ENCODE data around the gene CNTD1. TPM values are rescaled to one million over a fixed set of nuclear protein-coding genes. Genes with fewer than 3 reads are reported as not detected.

The CNTD1 gene
- total RNA-seq, 6 experiments from 2014 or later: 0.19 TPM; not detected in 5

DNA sequence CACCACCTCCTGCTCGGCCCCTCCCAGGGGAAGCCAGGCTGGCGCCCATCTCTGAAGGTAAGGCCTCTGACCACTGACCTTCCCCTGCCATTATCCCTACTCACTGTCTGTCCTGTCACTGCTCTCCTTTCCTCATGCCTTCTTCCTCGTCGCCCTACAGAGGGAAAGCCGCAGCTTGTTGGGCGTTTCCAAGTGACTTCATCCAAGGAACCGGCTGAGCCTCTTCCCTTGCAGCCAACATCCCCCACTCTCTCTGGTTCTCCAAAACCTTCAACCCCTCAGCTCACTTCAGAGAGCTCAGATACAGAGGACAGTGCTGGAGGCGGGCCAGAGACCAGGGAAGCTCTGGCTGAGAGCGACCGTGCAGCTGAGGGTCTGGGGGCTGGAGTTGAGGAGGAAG is 3.2 kb upstream of the CNTD1 start:
- Mint-ChIP-seq H3K27ac (no peak overlapping the region; the same call in 1 of the 2 replicates), H3K27me3 (ENCODE audit: insufficient read depth) (peaks cover 10% of the 10 kb centered on the region), H3K4me3 (no peak overlapping the region), H3K9me3 (peaks cover 4% of the 10 kb centered on the region), H3K4me1 (ENCODE audit: low read depth) (peaks cover 23% of the 10 kb centered on the region), H3K36me3 (ENCODE audit: low read depth) (peaks cover 23% of the 10 kb centered on the region)
- TF ChIP-seq CTCF (IDR thresholded peaks at IDR 0.05): no peak
- DNase-seq: no peak

DNA sequence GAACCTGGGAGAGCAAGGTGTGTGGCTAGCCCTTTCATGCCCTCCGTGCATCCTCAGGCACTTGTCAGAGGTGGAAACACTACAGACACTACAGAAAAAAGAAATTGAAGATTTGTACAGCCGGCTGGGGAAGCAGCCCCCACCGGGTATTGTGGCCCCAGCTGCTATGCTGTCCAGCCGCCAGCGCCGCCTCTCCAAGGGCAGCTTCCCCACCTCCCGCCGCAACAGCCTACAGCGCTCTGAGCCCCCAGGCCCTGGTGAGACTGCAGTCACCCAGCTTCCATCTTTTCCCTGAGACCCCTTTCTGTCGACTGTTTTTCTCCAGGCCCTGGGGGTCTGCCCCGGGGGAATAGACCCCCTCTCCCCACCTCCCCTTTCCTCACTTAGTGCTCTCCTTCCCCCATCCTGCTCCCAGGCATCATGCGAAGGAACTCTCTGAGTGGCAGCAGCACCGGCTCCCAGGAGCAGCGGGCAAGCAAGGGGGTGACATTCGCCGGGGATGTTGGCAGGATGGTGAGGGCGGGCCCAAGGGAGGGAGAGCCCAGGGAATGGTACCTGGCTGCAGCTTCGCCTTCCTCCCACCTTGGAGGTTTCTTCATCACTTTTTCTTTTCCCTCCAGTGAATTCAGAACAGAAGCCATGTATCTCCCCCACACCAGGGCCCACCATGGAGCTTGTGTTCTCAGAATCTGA is 2.4 kb upstream of the CNTD1 start:
- H3K4me1 Mint-ChIP-seq (ENCODE audit: low read depth): peaks cover 23% of the 10 kb centered on the region
- no peak for DNase-seq
- H3K27ac Mint-ChIP-seq: no peak overlapping the region
- peaks cover 16% of the 10 kb centered on the region for H3K36me3 Mint-ChIP-seq (ENCODE audit: low read depth)
- H3K4me3 Mint-ChIP-seq: peak overlapping the region; percentile 38
- TF ChIP-seq CTCF (IDR thresholded peaks at IDR 0.05): no peak
- H3K9me3 Mint-ChIP-seq: peaks cover 4% of the 10 kb centered on the region
- peaks cover 10% of the 10 kb centered on the region for H3K27me3 Mint-ChIP-seq (ENCODE audit: insufficient read depth)

DNA sequence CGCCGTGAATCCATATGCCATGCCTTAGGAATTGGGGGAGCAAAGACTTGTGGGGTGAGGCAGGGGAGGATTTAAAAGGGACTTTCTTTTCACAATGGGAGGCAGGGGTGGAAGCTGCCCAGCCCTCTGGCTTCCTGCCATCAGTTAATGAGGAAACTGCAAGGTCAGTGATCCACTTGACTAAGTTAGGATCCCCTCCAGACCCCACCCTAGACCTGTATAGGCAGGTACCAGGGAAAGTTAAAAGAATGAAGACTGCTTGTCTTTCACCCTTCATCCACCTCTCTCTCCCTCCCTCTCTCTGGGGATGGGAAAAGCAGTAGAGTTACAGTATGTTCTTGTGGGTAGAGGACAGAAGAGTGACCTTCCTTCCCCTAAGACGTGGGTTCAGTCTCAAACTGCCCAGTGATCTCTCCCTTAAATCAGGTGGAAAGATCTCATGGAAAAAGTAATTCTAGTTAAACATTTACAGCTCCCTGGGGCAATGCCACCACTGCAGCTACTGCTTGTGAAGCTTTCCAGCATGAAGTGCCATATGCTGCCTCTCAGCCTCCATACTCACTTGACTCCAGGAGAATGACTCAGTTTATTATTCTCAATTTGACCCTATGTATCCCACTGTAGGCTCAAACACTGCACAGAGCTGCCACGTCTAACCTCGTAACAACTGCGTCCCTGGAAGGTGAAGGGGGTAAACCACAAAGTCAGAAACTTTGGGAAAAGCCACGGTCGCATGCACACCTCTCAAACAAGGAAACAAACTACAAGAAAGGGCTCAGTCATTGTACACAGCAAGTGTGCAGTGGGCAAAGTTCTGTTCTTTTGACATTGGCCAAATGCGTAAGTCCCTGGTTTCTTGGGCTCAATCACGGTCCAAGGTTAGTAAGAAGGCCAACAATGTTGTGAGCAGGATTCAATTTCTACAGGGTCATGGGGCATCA is 1.3 kb upstream of the CNTD1 start:
- no peak for DNase-seq
- Mint-ChIP-seq H3K9me3 (peaks cover 4% of the 10 kb centered on the region), H3K27ac (peak overlapping the region; percentile 71), H3K36me3 (ENCODE audit: low read depth) (peaks cover 15% of the 10 kb centered on the region), H3K4me3 (peak overlapping the region; percentile 94), H3K27me3 (ENCODE audit: insufficient read depth) (peaks cover 10% of the 10 kb centered on the region), H3K4me1 (ENCODE audit: low read depth) (peaks cover 23% of the 10 kb centered on the region)
- TF ChIP-seq CTCF (IDR thresholded peaks at IDR 0.05): no peak

GRCh38 chr17:42798011-42798382 is 664 bp upstream of the CNTD1 start:
- no peak for DNase-seq
- Mint-ChIP-seq H3K9me3 (peaks cover 4% of the 10 kb centered on the region), H3K27ac (peak overlapping the region; percentile 71), H3K36me3 (ENCODE audit: low read depth) (peaks cover 11% of the 10 kb centered on the region), H3K4me1 (ENCODE audit: low read depth) (peaks cover 23% of the 10 kb centered on the region), H3K27me3 (ENCODE audit: insufficient read depth) (peaks cover 10% of the 10 kb centered on the region), H3K4me3 (peak overlapping the region; percentile 94)
- no peak for TF ChIP-seq CTCF (IDR thresholded peaks at IDR 0.05)

DNA sequence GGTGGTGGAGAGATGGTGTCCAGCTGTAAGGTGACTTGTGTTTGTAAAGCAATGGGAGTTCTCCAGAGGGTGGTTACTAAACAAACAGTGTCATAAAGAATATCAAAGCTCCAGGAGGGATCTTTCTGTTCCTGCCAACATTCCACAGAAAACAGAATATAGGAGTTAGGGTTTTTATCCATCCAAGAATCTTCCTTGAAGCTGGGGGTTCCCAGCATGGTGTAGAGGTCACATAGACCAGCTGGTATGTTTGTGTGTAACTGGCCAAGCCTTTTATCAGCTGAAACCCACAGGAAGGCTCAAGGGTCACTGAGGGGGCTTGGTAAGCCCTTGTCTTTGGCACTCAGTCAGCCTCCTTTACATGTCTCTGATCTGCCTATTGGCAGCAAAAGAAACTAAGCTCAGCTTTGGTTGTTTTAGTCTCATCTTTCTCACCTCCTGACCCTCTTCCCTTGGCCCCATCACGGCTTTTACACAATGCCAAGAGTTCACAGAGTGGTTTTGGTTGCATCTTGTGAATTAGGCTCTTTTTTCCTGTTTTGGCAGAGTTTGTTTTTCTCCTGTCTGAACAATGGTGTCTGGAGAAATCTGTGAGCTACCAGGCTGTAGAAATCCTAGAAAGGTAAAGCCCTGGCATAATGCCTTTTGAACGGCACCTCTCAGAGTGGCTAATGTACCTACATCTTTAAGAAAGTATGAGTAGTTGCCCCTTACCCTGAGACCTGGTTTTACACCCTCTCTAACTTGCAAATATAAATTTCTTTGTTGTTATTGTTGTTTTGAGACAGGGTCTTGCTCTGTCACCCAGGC is 4.6 kb downstream of the CNTD1 start:
- Mint-ChIP-seq H3K27ac (no peak overlapping the region), H3K4me3 (no peak overlapping the region), H3K9me3 (peaks cover 4% of the 10 kb centered on the region), H3K36me3 (ENCODE audit: low read depth) (peaks cover 10% of the 10 kb centered on the region), H3K27me3 (ENCODE audit: insufficient read depth) (peaks cover 10% of the 10 kb centered on the region), H3K4me1 (ENCODE audit: low read depth) (peaks cover 7% of the 10 kb centered on the region)
- DNase-seq: no peak
- no peak for TF ChIP-seq CTCF (IDR thresholded peaks at IDR 0.05)

Measured in HFFc6 (cell line).